HEK293 (cell line): Measurements from ENCODE around the gene WDR76.

Source experiments
- ATF2 ChIP-seq: fragments of 450-650 bp; formaldehyde crosslinking; IDR thresholded peaks from 2 replicates; pipeline ENCODE4 v1.5.1; 2016; ENCODE audit warnings: missing biosample characterization, missing genetic modification characterization, low read depth
- KLF1 ChIP-seq: fragments of 450-650 bp; formaldehyde crosslinking; IDR thresholded peaks from 2 replicates; pipeline ENCODE4 v1.5.1; 2016; ENCODE audit warnings: missing biosample characterization, missing genetic modification characterization
- KLF9 ChIP-seq: fragments of 450-650 bp; formaldehyde crosslinking; IDR thresholded peaks from 2 replicates; pipeline ENCODE4 v1.5.1; 2016; ENCODE audit warnings: missing biosample characterization, missing genetic modification characterization, low read depth
- OVOL3 ChIP-seq: fragments of 450-650 bp; formaldehyde crosslinking; IDR thresholded peaks from 2 replicates; pipeline ENCODE4 v1.5.1; 2016; ENCODE audit warnings: missing biosample characterization, missing genetic modification characterization
- WT1 ChIP-seq: fragments of 450-650 bp; formaldehyde crosslinking; IDR thresholded peaks from 2 replicates; pipeline ENCODE4 v1.5.1; 2016; ENCODE audit warnings: missing biosample characterization, missing genetic modification characterization
- ZBTB11 ChIP-seq: fragments of 450-650 bp; formaldehyde crosslinking; conservative IDR thresholded peaks from 2 replicates; pipeline ENCODE4 v1.5.1; 2016; ENCODE audit warnings: low read depth, missing biosample characterization, missing genetic modification characterization
- ZBTB48 ChIP-seq: fragments of 450-650 bp; formaldehyde crosslinking; IDR thresholded peaks from 2 replicates; pipeline ENCODE4 v1.5.1; 2016; ENCODE audit warnings: missing biosample characterization, missing genetic modification characterization
- ZIC2 ChIP-seq: fragments of 450-650 bp; formaldehyde crosslinking; IDR thresholded peaks from 2 replicates; pipeline ENCODE4 v1.5.1; 2016; ENCODE audit warnings: missing biosample characterization, missing genetic modification characterization
- ZNF2 ChIP-seq: fragments of 450-650 bp; formaldehyde crosslinking; IDR thresholded peaks from 2 replicates; pipeline ENCODE4 v1.5.1; 2016; ENCODE audit warnings: missing biosample characterization, missing genetic modification characterization
- ZNF335 ChIP-seq: fragments of 450-650 bp; formaldehyde crosslinking; conservative IDR thresholded peaks from 2 replicates; pipeline ENCODE4 v1.5.1; 2016; ENCODE audit warnings: missing biosample characterization, missing genetic modification characterization
- ZNF518A ChIP-seq: fragments of 450-650 bp; formaldehyde crosslinking; conservative IDR thresholded peaks from 2 replicates; pipeline ENCODE4 v1.5.1; 2016; ENCODE audit warnings: low read depth, missing biosample characterization, missing genetic modification characterization
- ZSCAN23 ChIP-seq: fragments of 450-650 bp; formaldehyde crosslinking; IDR thresholded peaks from 2 replicates; pipeline ENCODE4 v1.5.1; 2016; ENCODE audit warnings: missing biosample characterization, missing genetic modification characterization
- TF ChIP-seq, protein P1 (sequence below): fragments of 450-650 bp; formaldehyde crosslinking; IDR thresholded peaks from 2 replicates; pipeline ENCODE4 v1.5.1; 2016; ENCODE audit warnings: missing biosample characterization, missing genetic modification characterization
- TF ChIP-seq, protein P2 (sequence below): fragments of 450-650 bp; formaldehyde crosslinking; IDR thresholded peaks from 2 replicates; pipeline ENCODE4 v1.5.1; 2016; ENCODE audit warnings: missing biosample characterization, missing genetic modification characterization

WDR76 gene

DNA sequence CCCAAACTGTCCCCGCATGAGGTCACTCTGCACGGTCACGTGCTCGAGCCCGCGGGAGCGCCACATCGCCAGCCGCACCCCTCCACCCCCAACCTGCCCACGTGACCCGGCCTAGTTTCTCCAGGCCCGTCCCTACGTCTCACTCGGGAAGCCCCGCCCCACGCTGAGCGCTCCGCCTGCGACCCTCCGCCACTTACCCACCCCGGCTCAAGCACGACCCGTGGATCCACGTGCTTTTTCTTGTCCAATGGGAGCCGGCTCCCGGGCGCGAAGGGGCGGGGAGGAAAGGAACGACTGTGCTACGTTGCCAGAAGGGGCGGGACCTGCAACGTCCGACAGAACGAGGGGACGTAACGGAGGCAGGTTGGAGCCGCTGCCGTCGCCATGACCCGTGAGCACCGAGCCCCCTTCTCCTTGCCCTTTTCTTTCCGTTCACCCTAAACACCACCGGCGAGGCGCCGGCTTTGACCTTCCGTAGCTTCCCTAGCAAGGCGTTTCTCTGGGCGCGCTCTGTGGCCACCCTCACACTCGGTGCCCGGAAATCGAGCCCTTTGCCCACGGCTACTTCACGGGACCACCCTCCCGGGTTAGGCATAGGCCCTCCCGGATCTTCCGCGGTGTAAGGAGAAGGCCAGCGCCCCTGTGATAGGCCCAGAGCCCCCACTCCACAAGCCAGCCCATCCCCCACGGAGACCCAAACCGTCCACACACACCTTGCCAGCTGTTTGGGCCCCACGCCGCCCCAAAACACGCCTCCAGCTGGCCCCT, 34.6 kb upstream of the WDR76 start, which contains the start of gene SERF2 (continued):
- TF ChIP-seq ZNF518A (no peak), ZBTB11 (0 out of 2 replicates have a peak, but pooled peaks have one; percentile 9), OVOL3 (tag by site-specific recombination) (0 out of 2 replicates have a peak, but pooled peaks have one; percentile 32), ATF2 (tag by site-specific recombination) (peak; percentile 58; the same call in 1 of the 2 replicates), KLF9 (tag by site-specific recombination) (peak; percentile 66), KLF1 (tag by site-specific recombination) (peak; percentile 59), ZNF335 (tag by site-specific recombination) (peak; percentile 89), ZBTB48 (peak; percentile 53), ZIC2 (tag by site-specific recombination) (peak; percentile 22; the same call in 1 of the 2 replicates), ZSCAN23 (tag by site-specific recombination) (0 out of 2 replicates have a peak, but pooled peaks have one; percentile 17), WT1 (tag by site-specific recombination) (0 out of 2 replicates have a peak, but pooled peaks have one; percentile 26), ZNF2 (peak; percentile 30; the same call in 1 of the 2 replicates)
- TF ChIP-seq, protein P1, sequence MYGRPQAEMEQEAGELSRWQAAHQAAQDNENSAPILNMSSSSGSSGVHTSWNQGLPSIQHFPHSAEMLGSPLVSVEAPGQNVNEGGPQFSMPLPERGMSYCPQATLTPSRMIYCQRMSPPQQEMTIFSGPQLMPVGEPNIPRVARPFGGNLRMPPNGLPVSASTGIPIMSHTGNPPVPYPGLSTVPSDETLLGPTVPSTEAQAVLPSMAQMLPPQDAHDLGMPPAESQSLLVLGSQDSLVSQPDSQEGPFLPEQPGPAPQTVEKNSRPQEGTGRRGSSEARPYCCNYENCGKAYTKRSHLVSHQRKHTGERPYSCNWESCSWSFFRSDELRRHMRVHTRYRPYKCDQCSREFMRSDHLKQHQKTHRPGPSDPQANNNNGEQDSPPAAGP (tag by site-specific recombination) = 0 out of 2 replicates have a peak, but pooled peaks have one; percentile 19
- TF ChIP-seq, protein P2, sequence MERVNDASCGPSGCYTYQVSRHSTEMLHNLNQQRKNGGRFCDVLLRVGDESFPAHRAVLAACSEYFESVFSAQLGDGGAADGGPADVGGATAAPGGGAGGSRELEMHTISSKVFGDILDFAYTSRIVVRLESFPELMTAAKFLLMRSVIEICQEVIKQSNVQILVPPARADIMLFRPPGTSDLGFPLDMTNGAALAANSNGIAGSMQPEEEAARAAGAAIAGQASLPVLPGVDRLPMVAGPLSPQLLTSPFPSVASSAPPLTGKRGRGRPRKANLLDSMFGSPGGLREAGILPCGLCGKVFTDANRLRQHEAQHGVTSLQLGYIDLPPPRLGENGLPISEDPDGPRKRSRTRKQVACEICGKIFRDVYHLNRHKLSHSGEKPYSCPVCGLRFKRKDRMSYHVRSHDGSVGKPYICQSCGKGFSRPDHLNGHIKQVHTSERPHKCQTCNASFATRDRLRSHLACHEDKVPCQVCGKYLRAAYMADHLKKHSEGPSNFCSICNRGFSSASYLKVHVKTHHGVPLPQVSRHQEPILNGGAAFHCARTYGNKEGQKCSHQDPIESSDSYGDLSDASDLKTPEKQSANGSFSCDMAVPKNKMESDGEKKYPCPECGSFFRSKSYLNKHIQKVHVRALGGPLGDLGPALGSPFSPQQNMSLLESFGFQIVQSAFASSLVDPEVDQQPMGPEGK = peak; percentile 90
